ENCODE data around the gene SCFD2.
"Not testable (repeated sequence)": the region's sequence is repeated elsewhere in the genome, so short reads cannot be mapped to it uniquely, and the experiment has no call there.

SCFD2 gene

GRCh38 chr4:53040851-53041250 is 325.0 kb downstream of the SCFD2 start:
- DNase-seq, result no peak

- no peak for DNase-seq
Observed at GRCh38 chr4:53040459-53040815, 325.4 kb downstream of the SCFD2 start.

- DNase-seq, result peak; percentile 59
Observed at GRCh38 chr4:53039741-53040458, 326.0 kb downstream of the SCFD2 start.

- no peak for DNase-seq
Observed at GRCh38 chr4:53037892-53038291, 328.0 kb downstream of the SCFD2 start.

GRCh38 chr4:53032908-53033307 is 333.0 kb downstream of the SCFD2 start:
- DNase-seq, result not testable (repeated sequence)

GRCh38 chr4:53026233-53026632 is 339.6 kb downstream of the SCFD2 start:
- no peak for DNase-seq

GRCh38 chr4:53023677-53024299 is 342.1 kb downstream of the SCFD2 start:
- DNase-seq, result no peak

- no peak for DNase-seq
Observed at GRCh38 chr4:53022513-53023100, 343.3 kb downstream of the SCFD2 start.

- no peak for DNase-seq
Observed at GRCh38 chr4:53021754-53022512, 343.9 kb downstream of the SCFD2 start.

GRCh38 chr4:53019485-53020382 is 346.1 kb downstream of the SCFD2 start:
- no peak for DNase-seq

- no peak for DNase-seq
Observed at GRCh38 chr4:53018471-53018870, 347.4 kb downstream of the SCFD2 start.

GRCh38 chr4:53016099-53016820 is 349.6 kb downstream of the SCFD2 start:
- no peak for DNase-seq

- peak; percentile 58 for DNase-seq
Observed at GRCh38 chr4:53015681-53016080, 350.2 kb downstream of the SCFD2 start.

GRCh38 chr4:53014881-53015280 is 351.0 kb downstream of the SCFD2 start:
- no peak for DNase-seq

GRCh38 chr4:53013873-53014775 is 351.7 kb downstream of the SCFD2 start:
- no peak for DNase-seq

- DNase-seq, result no peak
Observed at GRCh38 chr4:53012738-53013137, 353.1 kb downstream of the SCFD2 start.

GRCh38 chr4:53011259-53011905 is 354.5 kb downstream of the SCFD2 start:
- DNase-seq, result no peak

- DNase-seq, result no peak
Observed at GRCh38 chr4:53010318-53010717, 355.5 kb downstream of the SCFD2 start.

- DNase-seq, result no peak
Observed at GRCh38 chr4:53009824-53010223, 356.0 kb downstream of the SCFD2 start.

- DNase-seq, result no peak
Observed at GRCh38 chr4:53007024-53007423, 358.8 kb downstream of the SCFD2 start.
